Activated CD8-positive, alpha-beta memory T cell treated with anti-CD3 and anti-CD28 coated beads for 4 hours (primary cell): ENCODE data around the gene NT5C1B.

Experiments used
- DNase-seq, 2 donors: peaks; one replicate each; pipeline ENCODE4 v3.0.0-alpha.2; 2020; ENCODE audit warnings: low read depth in 2 of 2

The NT5C1B gene

DNA sequence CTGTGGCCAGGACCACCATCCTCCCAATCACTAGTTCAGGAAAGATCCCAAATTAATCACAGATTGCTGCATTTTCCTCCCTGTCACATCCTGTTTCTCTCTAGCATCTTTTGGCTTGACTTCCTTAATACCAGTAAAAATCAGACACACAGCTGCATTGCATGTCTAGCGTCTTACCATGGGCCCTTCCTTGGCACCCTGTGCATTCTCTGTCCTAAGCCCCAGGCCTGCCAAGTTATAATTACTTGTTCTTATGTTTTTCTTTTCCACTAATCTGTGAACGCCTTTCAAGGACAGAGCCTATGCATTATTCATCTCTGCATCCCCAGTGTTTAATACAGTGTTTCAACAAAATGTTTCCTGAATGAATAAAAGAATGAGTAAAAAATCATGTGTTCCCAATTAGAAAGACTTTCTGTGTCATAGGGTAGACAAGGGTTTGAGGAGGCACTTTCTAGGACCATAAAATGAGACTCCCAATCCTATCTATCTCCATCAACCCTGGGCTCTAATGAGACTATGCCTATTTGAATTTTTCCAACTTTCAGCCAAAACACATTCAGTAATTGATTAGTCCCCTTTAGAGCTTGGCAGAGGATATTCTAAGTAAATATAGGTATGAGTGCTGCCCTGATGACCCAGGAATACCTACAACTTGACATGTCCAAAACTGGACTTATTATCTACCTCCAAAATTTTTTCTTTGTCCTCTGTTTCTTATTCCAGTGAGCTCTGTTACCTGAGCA is 10.3 kb upstream of the NT5C1B start:
- no peak for DNase-seq

DNA sequence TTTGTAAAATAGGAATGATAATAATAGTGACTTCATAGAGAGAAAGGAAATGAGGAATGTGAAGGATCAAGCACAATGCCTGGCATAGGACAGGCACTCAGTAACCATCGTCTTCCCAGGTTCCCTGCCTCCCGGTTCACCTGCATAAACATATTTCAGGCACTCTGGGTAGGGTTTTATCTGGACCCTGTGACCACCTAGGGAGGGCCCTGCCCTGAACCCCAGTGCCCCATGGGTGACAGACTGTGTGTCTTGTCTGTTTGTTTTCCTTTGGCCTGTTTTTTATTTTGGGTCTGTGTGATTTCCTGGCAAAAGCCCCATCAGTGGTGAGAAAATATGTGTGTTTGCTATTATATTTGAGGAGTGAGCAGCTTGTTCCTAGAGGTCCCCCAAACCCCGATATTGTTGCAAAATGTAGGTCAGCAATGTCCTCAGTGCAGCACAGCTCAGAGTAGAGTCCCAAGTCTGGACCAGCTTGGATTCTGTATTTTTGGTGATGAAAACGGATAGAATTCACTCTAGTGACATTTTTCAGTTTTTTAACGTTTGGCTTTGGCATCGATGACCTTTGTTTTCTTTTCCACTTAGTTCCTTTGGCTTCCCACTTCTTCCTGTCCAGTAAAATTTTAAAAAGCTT is 9.6 kb upstream of the NT5C1B start:
- DNase-seq = no peak

DNA sequence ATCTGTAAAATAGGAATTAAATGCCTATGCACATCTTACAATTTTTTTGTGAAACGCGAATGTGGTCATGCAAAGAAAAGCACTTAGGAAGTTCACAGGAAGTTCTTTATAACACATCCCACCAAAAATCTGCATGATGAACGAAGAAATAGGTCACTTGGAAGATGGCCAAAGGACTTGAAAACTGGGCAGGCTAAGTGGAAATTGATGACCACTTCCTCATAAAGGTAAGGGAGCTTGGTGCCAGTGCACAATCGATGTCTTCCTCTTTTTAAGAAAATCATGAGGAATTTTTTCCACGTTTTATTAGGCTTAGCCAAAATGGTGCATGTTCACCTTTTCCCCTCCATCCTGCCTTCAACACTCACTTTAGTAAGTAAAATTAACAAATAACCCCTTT is 8.2 kb upstream of the NT5C1B start:
- DNase-seq = no peak

DNA sequence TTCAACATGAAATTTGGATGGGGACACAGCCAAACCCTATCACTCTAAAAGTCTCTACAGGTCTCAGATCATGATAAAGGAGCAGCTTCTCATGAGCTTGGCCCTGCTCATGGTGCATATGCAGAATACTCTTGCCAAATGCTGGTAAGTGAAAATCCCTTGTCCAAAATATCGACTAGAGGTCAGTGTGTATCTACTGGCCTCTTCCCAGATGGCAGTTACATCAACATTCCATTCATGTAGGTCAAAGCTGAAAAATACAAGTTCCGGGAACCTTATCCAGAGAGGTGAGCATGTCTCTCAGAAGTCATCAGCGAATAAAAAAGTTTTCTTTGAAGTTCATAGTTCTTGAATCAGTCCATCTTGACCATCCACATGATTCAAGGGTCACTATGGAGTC is 7.6 kb upstream of the NT5C1B start:
- no peak for DNase-seq

DNA sequence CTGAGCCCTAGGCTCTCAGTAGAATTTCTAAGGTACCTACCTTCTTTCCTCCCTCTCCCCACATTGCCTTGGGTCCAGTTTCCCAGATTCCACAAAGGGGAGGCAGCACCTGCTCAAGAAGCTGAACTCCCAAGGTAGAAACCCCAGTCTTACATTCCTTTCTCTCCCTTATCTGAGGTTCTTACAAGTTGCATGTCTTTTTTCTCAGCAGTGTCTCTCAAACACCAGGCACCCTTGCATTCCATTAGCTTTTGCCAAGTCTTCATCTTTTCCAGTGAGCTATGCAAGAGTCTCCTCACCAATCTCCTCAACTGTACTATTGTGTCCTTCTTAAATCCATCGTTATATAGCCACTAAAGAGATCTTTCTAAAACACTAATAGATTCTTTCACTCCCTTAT is 4.1 kb upstream of the NT5C1B start:
- DNase-seq = no peak

DNA sequence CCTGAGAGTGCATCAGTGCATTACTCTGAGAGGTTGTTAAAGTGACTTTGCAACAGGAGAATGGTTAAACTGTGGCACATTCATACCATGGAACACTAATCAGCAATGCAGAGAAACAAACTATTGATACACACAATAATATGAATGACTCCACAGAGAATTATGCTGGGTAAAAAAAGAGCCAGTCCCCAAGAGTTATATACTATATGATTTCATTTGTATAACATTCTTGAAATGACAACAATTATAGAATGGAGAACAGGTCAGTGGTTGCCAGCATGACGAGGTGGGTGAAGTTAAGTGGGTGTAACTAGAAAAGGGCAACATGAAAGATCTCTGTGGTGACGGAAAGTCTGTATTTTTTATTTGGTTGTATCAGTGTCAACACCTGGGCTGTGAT is 3.0 kb upstream of the NT5C1B start:
- no peak for DNase-seq

DNA sequence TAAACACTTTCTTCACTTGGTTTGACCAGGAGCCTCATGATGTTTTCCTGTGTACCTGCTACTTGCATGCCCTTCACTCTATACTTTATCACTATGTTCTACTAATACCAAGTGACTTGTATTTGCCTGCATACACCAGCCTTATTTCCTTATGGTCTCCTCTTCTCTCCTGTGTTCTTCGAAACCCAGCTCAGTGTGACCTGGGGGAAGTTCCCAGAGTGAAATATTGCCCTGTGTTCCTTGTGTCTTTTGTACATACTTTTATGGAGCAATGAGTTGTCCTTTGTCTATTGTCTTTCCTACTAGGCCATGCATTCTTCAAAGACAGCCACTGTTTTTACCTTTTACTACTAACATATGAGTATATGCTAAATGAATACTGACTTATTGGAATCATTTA is 567 bp downstream of the NT5C1B start:
- no peak for DNase-seq

DNA sequence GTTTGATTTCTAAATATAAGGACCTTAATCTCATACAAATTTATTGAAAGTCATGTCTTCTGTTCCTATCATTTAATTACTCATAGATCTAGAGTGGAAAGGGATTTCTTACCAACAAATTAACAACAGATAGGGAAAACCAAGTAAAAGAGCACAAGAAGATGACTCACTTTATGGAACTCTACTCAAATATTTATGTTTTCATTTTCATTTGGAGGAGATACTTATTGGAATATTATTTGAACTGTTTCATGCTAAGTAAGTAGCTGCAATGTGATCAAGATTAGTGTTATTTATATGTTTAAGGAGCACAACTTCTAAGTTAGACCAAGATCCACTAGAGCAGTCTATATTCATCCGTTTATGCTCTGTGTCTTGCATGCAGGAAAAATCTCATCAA is 1.3 kb downstream of the NT5C1B start:
- DNase-seq = no peak

DNA sequence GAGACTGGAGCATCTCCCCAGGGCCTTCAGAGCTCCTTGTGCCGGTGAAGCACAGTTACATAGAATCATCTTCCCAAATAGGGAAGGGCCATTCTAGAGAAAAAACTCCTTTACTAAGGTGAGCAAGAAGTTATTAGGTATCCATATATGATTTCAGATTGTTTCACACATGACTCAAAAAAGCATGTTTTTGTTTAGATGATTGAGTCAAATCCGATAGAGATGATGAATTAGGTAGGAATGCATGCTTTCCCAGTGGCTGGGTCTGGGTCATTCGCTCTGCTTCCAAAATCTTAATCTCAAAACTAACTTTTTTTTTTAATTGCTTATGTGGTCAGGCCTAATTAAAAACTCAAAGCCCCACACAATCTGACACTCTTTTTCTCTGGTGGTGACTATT is 3.8 kb downstream of the NT5C1B start:
- DNase-seq = no peak

DNA sequence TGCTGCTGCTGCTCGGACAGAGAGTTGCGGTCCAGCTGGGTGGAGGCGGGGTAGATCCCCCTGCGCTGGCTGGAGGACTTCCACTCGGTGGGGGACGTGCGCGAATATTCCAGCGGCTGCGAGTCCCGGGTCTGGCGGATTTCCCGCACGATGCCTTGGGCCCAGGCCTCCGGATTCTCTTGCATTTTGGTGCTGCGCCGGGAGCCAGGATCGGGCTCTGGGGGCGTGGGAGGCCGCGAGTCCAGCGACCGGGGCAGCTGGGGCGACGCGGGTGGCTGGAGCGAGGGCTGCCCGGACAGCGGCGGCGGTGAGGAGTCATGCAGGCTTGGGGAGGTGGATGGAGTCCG is 4.8 kb downstream of the NT5C1B start:
- DNase-seq = no peak

DNA sequence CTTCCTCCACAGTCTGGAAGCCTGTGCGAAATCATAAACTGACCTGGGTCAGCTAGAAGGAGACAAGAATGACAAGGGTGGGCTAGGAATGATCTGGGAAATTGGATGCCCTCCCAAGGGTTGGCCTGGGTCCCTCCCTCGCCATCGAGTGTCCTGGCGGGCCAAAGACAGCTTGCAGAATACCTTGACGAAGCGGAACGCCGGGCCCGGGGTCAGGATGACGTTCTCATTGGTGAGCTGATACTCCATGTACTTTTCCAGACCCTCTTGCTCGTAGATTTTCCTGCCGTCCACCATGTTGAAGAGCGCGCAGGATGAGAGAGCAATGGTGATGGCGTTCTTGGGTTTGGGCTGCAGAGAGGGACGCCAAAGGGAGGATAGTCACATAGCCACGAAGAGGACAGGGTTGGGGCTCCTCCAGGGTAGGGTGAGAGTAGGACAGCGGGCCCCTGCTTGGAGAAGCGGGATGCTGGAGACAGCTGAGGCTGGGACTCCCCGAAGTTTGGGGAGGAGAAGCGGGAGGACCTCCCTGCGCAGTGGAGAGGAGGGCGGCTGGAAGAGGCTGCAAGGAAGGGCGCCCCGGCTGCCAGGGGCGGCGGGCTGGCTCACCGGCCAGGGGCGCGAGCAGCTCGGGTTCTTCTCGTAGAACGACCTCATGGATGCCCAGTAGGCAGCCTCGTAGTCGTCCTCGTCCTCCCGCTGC is 5.3 kb downstream of the NT5C1B start:
- DNase-seq = no peak

DNA sequence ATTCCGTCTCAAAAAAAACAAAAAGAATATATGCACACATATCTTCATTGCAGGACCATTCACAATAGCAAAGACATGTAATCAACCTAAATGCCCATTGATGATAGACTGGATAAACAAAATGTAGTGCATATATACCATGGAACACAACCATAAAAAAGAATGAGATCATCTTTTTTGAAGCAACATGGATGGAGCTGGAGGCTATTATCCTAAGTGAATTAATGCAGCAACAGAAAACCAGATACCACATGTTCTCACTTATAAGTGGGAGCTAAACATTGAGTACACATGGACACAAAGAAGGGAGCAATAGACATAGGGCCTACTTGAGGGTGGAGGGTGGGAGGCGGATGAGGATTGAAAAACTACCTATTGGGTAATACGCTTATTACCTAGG is 8.8 kb downstream of the NT5C1B start:
- DNase-seq = no peak

DNA sequence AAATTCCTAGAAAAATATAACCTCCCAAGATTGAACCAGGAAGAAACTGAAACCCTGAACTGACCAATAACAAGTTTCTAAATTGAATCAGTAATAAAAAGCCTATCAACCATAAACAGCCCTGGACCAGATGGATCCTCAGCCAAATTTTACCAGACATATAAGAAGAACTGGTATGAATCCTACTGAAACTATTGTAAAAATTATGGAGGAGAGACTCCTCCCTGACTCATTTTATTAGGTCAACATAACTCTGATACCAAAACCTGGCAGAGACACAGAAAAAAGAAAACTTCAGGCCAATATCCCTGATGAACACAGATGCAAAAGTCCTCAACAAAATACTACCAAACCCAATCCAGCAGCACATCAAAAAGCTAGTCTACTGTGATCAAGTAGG is 11.3 kb downstream of the NT5C1B start:
- DNase-seq = no peak

DNA sequence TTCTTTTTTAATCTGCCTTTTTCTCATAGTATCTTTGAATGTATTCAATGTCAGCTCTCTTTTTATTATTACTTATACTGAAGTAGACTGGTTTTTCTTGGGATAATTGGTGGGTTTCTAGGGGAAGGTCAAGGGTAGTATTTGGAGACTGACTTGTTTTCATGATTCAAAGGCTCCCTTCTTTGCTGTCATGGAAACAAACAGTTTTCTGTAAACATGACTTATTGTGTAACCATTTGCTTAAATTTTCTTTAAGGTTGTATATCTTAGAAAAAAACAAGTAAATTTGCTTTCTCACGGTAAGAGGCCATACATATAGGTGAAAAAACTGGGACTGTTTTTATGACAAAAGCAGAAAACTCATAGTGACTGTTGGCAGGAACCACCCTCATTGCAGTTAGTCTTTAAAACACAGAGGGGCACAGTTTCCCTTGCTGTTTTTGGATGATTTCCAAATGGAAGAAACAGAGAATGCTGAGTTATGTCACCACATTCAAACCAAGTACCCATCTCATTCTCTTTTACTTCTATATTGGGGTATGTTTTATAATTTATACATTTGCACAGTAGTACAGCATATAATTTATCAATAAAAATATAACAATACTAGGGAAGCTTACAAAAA is 23.1 kb downstream of the NT5C1B start:
- DNase-seq = no peak

DNA sequence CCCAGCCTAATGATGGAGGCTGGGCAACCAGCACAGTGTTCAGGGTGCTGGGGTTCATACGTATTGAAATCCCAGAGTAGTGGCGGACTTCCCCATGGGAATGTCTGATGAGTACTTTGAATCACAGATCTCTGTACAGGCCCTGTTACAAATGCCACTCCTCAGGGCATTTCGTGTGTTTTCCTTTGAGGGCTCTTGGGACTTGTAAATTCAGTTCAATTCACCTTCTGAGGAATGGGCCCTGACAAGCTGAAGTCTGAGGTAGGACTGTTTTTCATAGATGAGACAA is 28.6 kb downstream of the NT5C1B start:
- no peak for DNase-seq

DNA sequence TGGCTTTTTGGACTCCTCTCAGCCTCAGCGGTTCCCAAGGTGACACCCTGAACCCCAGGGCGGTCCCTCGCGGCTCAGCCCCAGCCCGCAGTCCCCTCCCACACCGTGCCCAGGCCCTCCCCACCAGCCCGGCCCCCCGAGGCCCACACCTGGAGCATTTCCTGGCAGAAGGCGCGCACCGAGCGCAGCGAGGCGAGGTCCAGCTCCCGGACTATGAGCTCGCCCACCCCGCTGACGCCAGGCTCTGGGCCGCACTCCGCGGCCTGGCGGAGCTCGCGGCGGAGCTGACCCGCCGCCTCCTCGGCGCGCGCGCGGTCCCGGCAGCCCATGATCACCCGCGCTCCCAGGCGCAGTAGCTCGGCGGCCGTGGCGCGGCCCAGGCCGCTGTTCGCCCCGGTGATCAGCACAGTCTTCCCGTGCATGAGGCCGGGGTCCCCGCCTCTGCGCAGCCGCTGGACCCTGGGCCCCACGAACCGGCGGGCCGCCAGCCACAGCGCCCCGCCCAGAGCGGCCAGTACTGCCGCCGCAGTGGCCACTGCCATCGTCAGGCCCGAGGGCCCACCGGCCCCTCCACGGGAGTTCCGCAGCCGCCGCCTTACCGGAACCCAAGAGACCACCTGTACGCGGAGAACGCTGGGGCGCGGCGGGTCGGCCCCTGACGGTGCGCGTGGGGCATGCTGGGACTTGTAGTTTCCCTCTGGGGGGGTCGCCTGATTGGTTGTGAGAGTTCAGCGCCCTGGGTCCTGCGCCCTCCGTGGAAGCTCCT is 29.2 kb downstream of the NT5C1B start, which contains the start of gene RDH14:
RDH14 (minus strand) TSS at position 623 of the 766 bp plus-strand sequence; CDS start at position 542, 81 bp downstream.
- peak; percentile 86 to 87 for DNase-seq

DNA sequence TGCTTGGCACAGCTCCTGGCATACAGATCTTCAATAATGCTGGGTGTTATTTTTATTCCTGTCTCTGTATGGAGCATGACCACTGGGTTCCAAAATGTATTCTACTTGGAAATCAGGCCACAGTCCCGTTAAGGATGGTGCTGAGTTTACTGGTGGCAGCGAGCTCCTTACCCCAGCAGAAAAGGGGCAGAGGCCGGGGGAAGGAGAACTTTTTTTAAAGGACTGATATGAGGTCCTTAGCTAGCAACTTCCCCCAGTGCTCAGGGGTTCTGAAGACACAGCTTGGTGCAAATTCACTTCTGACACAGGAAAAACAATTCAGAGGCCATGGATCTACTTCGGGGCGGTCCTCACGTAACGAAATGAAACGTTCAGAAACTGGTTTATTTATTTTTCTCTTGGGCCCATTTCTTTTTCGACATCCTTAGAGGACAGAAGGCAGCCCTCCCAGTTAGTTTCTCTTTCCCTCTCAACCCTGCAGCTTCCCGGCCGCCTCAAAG is 29.8 kb downstream of the NT5C1B start:
- no peak for DNase-seq

DNA sequence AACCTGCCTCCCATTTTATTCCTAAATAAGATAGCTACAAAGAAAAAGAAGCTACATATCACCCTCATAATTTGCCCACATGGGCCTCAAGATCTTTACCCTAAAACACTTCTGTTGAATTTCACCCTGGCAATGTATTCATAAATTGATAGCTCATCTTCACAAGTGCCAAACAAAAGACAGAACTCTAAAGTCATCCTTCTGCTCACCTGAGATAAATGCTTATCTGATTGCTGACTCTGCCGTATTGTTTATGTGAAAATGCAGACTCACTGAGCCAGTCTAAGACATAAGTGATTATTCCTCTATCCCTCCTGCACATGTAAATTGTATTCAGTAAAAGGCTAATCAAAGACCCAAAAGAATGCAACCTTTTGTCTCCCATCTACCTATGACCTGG is 30.9 kb downstream of the NT5C1B start:
- no peak for DNase-seq

DNA sequence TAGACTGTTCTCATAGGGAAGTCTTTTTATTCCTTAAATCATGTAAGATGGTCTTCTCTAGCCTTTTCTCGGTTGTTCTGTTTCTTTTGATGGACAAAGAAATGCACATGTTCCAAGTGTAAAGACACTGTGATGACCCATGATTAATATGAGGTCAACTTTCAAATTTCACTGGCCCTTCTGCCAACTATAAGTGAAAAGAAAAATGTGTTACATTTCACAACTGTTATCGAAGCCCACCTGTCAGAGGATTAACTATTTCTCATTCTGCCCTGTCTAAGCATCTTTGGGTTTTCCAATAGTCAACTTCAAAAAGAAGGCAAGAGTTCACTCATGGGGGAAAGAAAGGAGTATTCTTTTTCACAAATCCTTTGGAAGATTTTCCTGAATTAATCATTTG is 32.2 kb downstream of the NT5C1B start:
- no peak for DNase-seq

DNA sequence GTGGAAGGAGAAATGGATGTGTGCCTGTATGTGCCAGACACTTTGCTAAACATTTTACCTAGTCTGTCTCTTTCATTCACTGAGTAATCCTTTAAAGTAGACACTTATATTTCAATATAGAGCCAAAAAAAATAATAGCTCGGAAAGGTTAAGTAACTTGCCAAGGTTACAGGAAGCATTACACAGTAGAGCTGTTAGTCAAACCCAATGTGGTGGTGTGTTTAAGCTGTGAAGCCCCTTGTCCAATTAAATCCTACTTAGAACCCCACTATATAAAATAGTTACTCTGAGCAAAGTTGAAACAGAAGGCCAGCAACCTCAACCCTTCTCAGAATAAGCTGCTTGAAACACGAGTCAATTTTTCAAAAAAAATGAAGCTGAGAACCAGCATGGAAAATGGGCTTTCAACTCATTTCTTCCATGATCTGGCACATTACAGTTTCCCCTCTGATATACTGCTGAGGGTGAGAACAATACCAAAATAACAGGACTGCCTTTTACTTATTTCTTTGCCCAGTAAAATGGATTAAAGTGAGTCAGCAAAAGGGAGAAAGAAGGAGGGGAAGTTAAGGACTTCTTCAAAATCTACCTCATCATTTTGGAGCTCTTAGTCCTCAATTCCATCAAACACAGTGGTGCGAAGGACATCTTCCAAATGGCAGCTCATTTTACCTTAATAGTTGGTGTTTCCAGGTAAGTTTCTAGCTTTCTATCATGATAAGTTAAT is 36.9 kb downstream of the NT5C1B start:
- DNase-seq = no peak

DNA sequence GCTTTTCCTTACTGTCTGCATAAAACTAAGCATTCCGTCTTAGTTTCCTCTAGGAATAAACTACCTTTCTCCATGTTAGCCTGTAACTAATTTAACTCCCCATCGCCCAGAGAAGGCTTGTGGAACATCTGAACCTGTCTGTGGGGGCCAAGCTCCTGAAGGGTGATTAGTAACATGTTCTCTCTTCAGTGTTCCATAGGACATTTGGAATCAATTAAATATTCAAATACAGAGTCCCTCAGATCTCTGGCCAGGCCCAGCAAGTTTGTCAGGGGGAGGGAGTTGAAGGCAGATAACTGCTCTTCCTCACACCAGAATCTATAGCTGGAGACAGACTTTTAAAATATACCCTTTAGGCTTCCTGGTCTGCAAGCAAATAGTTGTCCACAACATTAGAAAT is 37.7 kb downstream of the NT5C1B start:
- DNase-seq = no peak
